Keratinocyte (primary cell): ENCODE measurements around the gene KRTAP1-4.

Source experiments
- EZH2 ChIP-seq: IDR thresholded peaks from one replicate; pipeline ENCODE4 v1.6.1; 2012; ENCODE audit warnings: inconsistent platforms, mild to moderate bottlenecking, low read length, moderate library complexity
- TF ChIP-seq, protein P1 (sequence below), 3 experiments: IDR thresholded peaks in 1 of 3; conservative IDR thresholded peaks in 1 of 3; optimal IDR thresholded peaks in 1 of 3; 2 replicates in 2 of 3; 3 replicates in 1 of 3; pipeline versions ENCODE3 to v1.5.1; 2011; ENCODE audit warnings: low read length in 3 of 3, mild to moderate bottlenecking in 3 of 3, moderate library complexity in 2 of 3, control low read depth in 1 of 3, inconsistent platforms in 1 of 3; ENCODE audit not compliant: insufficient read depth in 2 of 3; ENCODE audit errors: extremely low read depth in 1 of 3

DNA sequence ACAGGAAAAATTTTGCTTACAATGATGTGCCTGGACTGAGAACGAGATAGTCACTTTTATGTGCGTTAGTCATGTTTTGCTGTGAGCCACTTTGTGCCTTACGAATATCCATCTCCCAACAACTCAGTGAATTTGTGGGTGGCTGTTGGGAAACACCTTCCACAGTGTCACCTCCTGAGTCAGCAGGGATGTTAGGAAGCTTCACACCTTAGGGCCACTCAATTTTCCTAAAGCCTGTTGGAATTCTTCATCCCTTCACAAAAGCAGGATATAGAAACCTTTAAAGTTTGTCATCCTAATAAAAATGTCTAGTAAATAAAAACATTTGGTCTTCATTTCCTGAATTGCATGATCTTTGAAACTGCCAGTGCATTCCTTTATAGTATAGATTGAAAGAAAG lies 16.8 kb downstream of the KRTAP1-4 start:
- TF ChIP-seq, protein P1, sequence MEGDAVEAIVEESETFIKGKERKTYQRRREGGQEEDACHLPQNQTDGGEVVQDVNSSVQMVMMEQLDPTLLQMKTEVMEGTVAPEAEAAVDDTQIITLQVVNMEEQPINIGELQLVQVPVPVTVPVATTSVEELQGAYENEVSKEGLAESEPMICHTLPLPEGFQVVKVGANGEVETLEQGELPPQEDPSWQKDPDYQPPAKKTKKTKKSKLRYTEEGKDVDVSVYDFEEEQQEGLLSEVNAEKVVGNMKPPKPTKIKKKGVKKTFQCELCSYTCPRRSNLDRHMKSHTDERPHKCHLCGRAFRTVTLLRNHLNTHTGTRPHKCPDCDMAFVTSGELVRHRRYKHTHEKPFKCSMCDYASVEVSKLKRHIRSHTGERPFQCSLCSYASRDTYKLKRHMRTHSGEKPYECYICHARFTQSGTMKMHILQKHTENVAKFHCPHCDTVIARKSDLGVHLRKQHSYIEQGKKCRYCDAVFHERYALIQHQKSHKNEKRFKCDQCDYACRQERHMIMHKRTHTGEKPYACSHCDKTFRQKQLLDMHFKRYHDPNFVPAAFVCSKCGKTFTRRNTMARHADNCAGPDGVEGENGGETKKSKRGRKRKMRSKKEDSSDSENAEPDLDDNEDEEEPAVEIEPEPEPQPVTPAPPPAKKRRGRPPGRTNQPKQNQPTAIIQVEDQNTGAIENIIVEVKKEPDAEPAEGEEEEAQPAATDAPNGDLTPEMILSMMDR (optimal IDR thresholded peaks at IDR 0.05 in 1 of 3, IDR thresholded peaks at IDR 0.05 in 1 of 3, conservative IDR thresholded peaks at IDR 0.05 in 1 of 3; ENCODE audit: extremely low read depth in 1 of 3, insufficient read depth in 2 of 3, low read length in 3 of 3) = no peak
- TF ChIP-seq EZH2 = no peak
